ENCODE data around the gene DUSP16.
"Not testable (repeated sequence)": the region's sequence is repeated elsewhere in the genome, so short reads cannot be mapped to it uniquely, and the experiment has no call there.

The DUSP16 gene

GRCh38 chr12:12543959-12544358 lies 18.7 kb downstream of the DUSP16 start:
- no peak for DNase-seq

DNA sequence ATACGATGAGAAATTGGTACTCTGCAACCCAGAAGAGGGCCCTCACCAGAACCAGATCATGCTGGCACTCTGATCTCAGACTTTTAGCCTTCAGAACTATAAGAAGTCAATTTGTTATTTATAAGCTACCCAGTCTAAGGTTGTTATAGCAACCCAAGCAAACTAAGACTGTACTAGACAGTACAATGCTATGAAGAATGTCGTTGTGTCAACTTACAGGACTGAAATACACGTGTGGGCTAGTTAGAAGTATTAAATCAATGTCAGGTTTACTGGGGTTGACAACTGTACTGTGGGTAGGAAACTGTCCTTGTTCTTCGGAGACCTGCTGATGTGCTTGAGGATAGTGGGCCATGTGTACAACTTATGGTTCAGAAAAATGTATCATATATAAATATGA lies 19.7 kb downstream of the DUSP16 start:
- DNase-seq, result no peak

- DNase-seq, result no peak
These were observed 20.4 kb downstream of the DUSP16 start for GRCh38 chr12:12542286-12542685.

DNA sequence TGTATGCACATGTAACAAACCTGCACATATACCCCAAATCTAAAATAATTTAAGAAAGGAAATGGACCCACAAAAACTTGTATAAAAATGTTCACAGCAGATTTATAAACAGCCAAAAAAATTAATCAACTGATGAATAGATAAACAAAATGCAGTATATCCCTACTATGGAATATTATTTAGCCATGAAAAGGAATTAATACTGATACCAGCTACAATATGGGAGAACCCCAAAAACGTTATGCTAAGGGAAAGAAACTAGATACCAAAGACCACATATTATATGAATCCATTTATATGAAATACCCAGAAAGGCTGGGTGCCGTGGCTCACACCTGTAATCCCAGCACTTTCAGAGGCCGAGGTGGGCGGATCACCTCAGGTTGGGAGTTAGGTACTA lies 20.9 kb downstream of the DUSP16 start:
- no peak for DNase-seq

- DNase-seq, result no peak
These were observed 22.2 kb downstream of the DUSP16 start for GRCh38 chr12:12540261-12541013.

- no peak for DNase-seq
These were observed 23.4 kb downstream of the DUSP16 start for GRCh38 chr12:12539028-12539810.

DNA sequence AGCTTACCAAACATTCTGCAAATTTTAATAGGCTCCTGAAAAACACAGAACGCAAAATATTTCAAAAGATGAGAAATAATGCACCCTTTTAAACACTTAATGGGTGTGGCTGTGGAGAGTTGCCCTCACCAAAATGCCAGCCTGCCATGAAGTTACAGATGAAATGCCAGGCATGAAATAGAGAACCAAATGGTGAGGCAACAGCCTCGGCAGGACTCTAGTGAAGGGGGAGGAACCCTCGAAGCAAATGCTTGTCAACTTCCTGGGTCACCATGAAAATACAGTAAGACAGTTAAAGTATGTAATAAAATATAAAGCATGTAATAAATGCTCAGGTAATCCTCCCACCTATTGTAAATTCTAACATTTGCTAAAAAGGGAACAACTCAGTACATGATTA lies 24.1 kb downstream of the DUSP16 start:
- DNase-seq, result no peak

- DNase-seq, result no peak
These were observed 25.2 kb downstream of the DUSP16 start for GRCh38 chr12:12537421-12537820.

- no peak for DNase-seq
These were observed 27.7 kb downstream of the DUSP16 start for GRCh38 chr12:12534975-12535374.

- DNase-seq, result no peak
These were observed 28.3 kb downstream of the DUSP16 start for GRCh38 chr12:12534166-12534866.

DNA sequence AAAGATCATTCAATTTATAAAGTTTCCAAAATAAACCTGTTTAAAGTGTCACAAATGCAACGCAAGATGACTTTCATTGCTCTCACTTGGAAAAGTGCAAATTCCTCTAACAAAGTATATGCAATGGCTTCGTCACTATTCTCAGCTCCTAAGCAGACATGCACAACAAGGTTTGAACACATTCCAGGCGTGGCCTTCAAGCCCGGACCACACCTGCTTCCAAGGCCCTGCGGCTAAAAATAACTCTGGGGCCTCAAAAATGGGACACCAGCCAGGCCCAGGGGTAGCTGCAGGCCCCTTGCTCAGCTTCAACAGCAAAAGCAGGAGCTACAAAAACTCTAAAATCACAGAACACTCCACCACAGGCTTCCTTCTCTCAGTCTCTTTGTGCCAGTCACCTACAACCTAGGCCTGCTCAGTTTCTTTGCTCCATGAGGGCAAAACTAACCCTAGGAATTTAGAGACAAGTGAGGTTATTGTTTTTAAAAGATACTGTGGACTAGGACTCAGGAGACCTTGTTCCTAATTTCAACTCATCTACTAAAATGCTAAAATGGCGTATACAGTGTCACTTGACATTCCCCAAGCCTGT lies 29.3 kb downstream of the DUSP16 start:
- no peak for DNase-seq

DNA sequence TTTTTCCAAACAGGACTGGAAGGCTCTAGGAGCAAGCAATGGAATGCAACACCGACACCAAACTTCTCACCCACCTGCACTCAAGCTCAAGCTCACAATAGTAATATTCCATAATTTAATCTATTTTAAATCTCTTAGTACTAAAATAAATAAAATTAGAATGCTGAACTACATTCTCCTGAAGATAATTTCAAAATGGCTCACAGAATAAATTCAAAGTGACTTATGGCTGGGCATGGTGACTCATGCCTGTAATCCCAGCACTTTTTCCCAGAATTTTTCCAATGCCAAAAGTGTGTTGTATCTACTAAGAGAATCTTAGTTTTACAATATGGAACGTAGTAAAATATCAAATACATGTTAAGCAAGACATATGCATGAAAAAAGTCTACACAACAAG lies 31.5 kb downstream of the DUSP16 start:
- no peak for DNase-seq

DNA sequence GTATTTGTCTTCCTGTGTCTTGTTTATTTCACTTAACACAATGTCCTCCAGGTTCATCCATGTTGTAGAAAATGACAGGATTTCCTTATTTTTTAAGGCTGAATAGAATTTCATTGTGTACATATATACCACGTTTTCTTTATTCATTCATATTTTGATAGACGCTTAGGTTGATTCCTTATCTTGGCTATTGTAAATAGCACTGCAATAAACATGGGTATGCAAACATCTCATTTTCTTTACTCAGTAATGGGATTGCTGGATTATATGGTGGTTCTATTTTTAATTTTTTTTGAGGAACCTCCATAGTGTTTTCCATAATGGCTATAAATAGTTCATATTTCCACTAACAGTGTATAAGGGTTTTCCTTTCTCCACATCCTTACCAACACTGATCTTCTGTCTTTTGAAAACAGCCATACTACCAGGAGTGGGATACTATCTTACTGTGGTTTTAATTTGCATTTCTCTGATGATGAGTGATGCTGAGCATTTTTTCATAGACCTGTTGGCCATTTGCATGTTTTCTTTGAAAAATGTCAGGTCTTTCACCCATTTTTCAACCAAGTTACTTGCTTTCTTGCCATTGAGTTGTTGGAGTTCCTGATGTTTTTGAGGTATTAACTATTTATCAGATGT lies 32.8 kb downstream of the DUSP16 start:
- DNase-seq, result no peak

- no peak for DNase-seq
These were observed 34.0 kb downstream of the DUSP16 start for GRCh38 chr12:12528361-12529270.

GRCh38 chr12:12527820-12528296 lies 34.8 kb downstream of the DUSP16 start:
- no peak for DNase-seq

DNA sequence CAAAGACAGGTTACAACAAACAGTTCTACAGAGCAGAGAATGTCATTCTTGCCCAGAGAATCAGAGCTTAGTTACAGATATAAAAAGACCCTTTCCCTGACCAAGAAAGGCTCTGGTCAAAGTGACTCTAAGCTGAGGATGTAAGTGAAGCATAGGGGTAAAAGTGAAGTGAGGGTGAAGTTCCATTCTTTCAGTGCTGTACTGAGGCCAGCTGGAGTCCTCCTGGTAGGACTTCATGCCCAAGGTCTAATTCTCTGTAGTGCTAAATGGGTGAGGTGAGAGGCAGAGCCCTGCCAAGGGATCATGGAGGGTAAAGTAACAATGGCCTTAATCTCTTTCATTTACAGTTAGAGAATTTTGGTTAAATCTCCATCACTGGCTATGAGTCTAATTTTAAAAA lies 38.5 kb downstream of the DUSP16 start:
- no peak for DNase-seq

GRCh38 chr12:12523229-12523628 lies 39.4 kb downstream of the DUSP16 start:
- no peak for DNase-seq

DNA sequence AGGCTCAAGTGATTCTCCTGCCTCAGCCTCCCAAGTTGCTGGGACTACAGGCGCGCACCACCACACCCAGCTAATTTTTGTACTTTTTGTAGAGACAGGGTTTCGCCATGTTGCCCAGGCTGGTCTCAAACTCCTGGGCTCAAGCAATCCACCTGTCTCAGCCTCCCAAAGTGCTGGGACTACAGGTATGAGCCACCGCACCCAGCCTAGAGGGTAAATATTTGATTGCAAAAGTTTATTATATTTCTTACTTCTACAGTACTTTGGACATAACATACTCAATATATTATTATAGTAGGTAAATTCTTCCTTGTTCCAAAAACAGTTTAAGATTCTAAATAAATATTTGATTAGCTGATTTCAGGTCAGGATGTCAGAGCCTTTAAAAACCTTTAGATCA lies 40.0 kb downstream of the DUSP16 start:
- not testable (repeated sequence) for DNase-seq

GRCh38 chr12:12521888-12522287 lies 40.8 kb downstream of the DUSP16 start:
- DNase-seq, result no peak

DNA sequence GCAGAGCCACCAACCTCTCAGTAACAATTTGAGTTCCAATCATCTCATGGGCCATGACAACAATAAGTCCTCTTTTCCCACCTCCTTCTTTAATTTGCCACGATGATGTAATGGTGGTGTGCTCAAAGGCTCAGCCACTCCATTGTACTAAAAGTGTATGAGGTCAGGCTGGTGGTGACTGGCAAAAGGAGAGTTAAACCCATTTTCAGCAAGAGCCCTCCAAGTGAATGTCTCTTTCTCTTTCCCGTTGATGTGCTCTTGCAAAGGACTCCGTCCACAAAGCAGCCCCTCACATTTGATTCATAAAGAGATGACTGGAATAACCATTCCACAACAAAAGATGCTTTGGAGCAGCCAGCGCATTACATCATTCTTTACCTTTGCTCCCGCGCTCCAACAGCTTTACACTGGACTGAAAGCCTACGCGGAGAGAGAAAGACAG lies 41.6 kb downstream of the DUSP16 start:
- no peak for DNase-seq

- no peak for DNase-seq
These were observed 42.4 kb downstream of the DUSP16 start for GRCh38 chr12:12520273-12520672.

Measured in GDM1 (cell line).